GM18858 (cell line): ENCODE measurements around the gene IFIT3.
"Not testable (repeated sequence)": the region's sequence is repeated elsewhere in the genome, so short reads cannot be mapped to it uniquely, and the experiment has no call there.

Experiments used
- ATAC-seq: cut with Tn5 transposase; IDR thresholded peaks from one replicate; pipeline ENCODE4 v1.9.1; 2021; ENCODE audit not compliant: unreplicated experiment

The IFIT3 gene, protein sequence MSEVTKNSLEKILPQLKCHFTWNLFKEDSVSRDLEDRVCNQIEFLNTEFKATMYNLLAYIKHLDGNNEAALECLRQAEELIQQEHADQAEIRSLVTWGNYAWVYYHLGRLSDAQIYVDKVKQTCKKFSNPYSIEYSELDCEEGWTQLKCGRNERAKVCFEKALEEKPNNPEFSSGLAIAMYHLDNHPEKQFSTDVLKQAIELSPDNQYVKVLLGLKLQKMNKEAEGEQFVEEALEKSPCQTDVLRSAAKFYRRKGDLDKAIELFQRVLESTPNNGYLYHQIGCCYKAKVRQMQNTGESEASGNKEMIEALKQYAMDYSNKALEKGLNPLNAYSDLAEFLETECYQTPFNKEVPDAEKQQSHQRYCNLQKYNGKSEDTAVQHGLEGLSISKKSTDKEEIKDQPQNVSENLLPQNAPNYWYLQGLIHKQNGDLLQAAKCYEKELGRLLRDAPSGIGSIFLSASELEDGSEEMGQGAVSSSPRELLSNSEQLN

GRCh38 chr10:89327803-89328441 lies at the start of gene IFIT3:
IFIT3 (plus strand) TSS chr10:89327997; CDS start chr10:89328074, 77 bp downstream.
- no peak for ATAC-seq

DNA sequence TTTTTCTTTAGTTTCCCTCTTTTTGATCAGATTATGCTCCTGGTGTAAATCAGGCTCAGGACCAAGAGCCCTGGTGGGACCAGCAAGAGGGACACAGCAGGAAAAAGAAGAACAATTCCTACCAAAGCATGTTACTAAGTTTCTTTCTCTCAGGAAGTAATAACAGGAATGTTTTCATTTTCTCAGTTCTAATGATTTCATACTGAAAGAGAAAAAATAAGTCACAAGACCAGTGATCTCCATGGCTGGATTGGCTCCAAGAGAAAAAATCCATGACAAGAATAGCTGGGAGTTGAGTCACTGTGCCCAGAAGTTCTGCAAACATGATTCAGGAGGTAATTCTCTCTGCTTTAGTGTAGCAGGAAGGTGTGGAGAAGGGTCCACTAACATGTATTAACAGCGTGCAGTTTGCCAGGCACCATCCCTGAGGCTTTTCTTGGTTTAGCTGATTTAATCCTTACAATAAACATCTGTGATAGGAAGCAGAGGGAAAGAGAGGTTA lies 49.7 kb upstream of the IFIT3 start:
- no peak for ATAC-seq

- ATAC-seq = no peak
Observed at GRCh38 chr10:89278900-89279392, 48.9 kb upstream of the IFIT3 start.

DNA sequence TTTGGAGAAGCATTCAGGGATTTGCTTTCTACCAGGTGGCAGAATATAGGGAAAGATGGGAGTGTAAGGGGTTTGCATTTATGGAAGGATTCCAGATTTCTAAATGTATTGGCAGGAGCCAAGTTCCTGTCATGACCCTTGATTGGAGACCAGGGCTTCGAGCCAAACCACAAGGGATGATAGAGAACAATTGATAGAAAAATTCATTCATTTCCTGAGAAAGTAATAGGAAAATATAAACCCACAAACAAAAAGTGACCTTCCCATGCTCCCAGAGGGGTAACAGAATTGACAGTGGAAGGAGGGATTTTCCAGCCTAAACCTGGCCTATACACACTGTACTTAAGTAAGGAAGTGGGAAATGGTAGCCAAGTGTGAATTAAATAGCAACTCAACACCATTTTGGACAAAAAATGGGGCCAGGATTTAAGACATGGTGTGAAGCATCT lies 48.4 kb upstream of the IFIT3 start:
- ATAC-seq = no peak

DNA sequence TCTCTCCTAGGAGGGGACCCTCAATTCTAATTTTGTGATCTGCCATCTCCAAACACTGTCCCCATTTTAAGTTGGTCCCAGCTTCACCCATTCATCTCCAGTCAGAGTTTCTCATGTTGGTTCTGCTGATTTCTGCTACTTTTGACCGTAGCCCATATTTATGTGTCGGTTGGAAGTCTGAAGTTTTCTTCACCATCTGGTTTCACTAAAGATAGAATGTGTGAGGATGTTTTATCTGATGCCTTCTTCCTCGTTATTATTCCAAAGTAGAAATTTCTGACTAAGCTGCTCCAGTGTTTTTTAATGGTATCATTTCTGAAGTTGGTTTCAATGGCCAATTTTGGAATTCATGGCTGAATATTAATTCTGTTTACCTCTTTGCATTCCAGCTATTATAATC lies 47.3 kb upstream of the IFIT3 start:
- ATAC-seq = no peak

DNA sequence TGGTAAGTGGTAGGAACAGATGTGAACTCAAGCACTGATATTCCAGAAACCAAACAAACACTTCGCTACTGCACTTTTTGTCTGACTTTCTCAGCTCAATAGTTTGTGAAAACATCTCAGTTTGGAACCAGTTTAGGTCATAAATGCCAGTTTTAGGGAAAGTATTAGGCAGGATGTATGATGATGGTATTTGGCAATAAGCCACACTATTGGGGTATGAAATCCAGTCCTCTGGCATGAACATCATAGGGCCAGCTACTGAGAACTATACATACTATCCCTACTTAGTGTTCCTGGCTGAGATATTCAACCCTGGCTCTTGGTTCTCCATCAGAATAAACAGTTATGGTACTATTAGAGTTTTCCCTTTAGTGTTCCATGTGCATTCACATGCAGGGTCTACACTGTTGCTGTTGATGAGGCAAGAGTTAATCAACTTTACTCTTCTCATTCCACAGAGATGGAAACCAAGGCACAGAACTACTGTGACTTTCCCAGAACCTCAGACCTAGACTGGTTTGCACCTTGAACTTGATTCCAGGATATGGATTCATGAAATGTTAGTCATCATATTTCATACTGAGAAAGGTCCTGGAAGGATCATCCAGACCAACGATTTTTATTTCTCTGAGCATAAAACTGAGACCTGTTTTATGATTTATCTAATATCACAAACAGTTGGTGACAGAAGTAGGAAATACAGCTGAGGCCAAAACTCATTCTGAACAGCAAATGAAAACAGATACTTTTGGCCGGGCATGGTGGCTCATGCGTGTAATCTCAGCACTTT lies 46.0 kb upstream of the IFIT3 start:
- no peak for ATAC-seq

GRCh38 chr10:89283025-89283935 lies 44.5 kb upstream of the IFIT3 start:
- ATAC-seq = no peak

DNA sequence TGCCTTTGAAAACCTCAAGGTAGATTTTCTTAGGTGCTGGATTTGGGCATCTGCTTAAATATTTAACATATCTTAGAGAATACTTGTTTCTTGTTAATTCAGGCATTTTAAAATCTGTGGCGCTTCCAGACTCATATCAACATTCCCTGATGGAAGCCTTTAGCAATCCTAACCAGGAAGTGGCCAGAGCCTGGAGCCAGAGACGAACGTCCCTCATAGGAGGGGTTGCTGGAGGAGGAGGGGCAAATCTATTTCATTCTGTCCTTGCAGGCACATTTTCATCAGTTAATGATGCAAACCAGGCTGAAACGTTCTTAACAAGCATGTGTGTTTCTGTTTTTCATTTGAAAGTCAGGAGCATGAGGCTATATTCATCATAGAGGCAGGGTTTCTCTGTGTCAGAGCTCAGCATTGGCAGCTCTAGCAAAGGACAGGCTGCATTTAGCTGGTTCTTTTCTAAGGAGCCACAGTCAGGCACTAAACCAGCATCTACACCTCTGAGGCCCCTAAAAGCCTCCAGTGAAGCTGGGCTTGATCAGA lies 43.8 kb upstream of the IFIT3 start:
- no peak for ATAC-seq

DNA sequence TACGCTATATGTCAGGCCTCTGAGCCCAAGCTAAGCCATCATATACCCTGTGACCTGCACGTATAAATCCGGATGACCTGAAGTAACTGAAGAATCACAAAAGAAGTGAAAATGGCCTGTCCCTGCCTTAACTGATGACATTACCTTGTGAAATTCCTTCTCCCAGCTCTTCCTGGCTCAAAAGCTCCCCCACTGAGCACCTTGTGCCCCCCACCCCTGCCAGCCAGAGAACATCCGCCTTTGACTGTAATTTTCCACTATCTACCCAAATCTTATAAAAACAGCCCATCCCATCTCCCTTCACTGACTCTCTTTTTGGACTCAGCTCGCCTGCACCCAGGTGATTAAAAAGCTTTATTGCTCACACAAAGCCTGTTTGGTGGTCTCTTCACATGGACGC lies 43.1 kb upstream of the IFIT3 start:
- not testable (repeated sequence) for ATAC-seq

GRCh38 chr10:89285303-89285702 lies 42.5 kb upstream of the IFIT3 start:
- ATAC-seq = not testable (repeated sequence)

DNA sequence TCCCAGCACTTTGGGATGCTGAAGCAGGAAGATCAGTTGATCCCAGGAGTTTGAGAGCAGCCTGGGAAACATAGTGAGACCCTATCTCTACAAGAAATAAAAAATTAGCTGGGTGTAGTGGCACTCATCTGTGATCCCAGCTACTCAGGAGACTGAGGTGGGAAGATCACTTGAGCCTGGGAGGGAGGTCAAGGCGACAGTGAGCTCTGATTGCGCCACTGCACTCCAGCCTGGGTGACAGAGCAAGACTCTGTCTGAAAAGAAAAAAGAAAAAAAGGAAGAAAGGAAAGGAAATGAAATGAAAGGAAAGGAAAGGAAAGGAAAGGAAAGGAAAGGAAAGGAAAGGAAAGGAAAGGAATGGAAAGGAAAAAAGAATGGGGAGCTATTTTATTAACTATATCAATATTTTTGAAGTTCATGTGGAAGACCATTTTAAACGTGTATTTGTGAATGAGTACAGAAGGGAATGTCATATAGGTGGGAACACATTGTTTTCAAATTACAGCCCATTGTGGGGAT lies 33.0 kb upstream of the IFIT3 start:
- no peak for ATAC-seq

DNA sequence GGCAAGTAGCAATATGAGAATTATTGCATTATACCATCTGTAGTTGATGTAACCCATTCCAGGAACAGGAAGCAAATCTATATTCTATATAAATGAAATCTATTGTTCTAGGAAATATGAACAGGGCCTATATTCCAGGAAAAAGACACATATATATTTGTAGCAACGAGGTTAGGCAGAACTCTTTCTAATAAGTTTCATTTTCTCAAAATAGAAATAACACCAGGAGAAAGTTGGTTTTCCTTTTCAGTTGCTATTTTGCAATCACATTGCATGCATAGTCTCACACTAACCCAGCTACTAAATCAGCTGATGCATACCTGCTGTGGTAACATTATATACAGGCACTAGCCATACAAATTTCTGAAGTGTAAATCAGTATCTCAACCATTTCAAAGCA lies 32.2 kb upstream of the IFIT3 start:
- ATAC-seq = no peak

- ATAC-seq = no peak
Observed at GRCh38 chr10:89296220-89296648, 31.6 kb upstream of the IFIT3 start.

- ATAC-seq = no peak
Observed at GRCh38 chr10:89297356-89297755, 30.4 kb upstream of the IFIT3 start.

GRCh38 chr10:89297791-89298190 lies 30.0 kb upstream of the IFIT3 start:
- ATAC-seq = no peak

- ATAC-seq = no peak
Observed at GRCh38 chr10:89299031-89299430, 28.8 kb upstream of the IFIT3 start.

GRCh38 chr10:89301232-89301631 lies 26.6 kb upstream of the IFIT3 start:
- peak; percentile 37 for ATAC-seq

- peak; percentile 54 for ATAC-seq
Observed at GRCh38 chr10:89301721-89302445, 25.9 kb upstream of the IFIT3 start, which contains the start of gene IFIT2. IFIT2 (plus strand) TSS chr10:89302046; CDS start chr10:89302124, 78 bp downstream.

GRCh38 chr10:89302625-89303024 lies 25.2 kb upstream of the IFIT3 start:
- no peak for ATAC-seq
